Psoas muscle (tissue), 8 donors: ENCODE data around the gene BSN. TPM values are rescaled to one million over a fixed set of nuclear protein-coding genes. Genes with fewer than 3 reads are reported as not detected.

Experiments
- ATAC-seq, 4 donors: fragments of 200-7000 bp; cut with Tn5 transposase; one replicate each; pipeline ENCODE4 v1.9.1; 2020; ENCODE audit warnings: moderate library complexity in 3 of 4, mild to moderate bottlenecking in 2 of 4
- DNase-seq, 2 donors: peaks; one replicate each; pipeline ENCODE4 v3.0.0-alpha.2; 2020
- H3K27ac ChIP-seq: fragments of 200-600 bp; one replicate; pipeline ENCODE4 v1.8.0; 2022
- H3K27me3 ChIP-seq, 3 donors: fragments of 200-600 bp in 1 of 3; one replicate each; pipeline versions ENCODE4 v1.6.1 to v1.8.0; 2013 to 2022; ENCODE audit warnings: low read length in 2 of 3, mild to moderate bottlenecking in 2 of 3, moderate library complexity in 1 of 3; ENCODE audit not compliant: insufficient read depth in 3 of 3
- H3K36me3 ChIP-seq, 2 donors: fragments of 200-600 bp in 1 of 2; one replicate each; pipeline versions ENCODE4 v1.6.1 to v1.8.0; 2013 to 2022; ENCODE audit warnings: low read depth in 1 of 2, mild to moderate bottlenecking in 1 of 2, moderate library complexity in 1 of 2; ENCODE audit not compliant: insufficient read depth in 1 of 2
- H3K4me1 ChIP-seq: fragments of 200-600 bp; one replicate; pipeline ENCODE4 v1.8.0; 2022
- H3K4me3 ChIP-seq: fragments of 200-600 bp; one replicate; pipeline ENCODE4 v1.8.0; 2022; ENCODE audit warnings: mild to moderate bottlenecking
- H3K9me3 ChIP-seq: fragments of 200-600 bp; one replicate; pipeline ENCODE4 v1.8.0; 2022
- WGBS, 3 donors: extraction: QIAGEN DNeasy Blood & Tissue Kit; methylation state at CpG; one replicate each; pipeline versions ENCODE4 v1.1.6 to v1.1.7; 2013; 5-methylcytosine and 5-hydroxymethylcytosine counted together
- intact Hi-C, 2 donors: fragments of 100-400 bp; cut with DNase I; formaldehyde crosslinking; loops; one replicate each; pipeline versions ENCODE4 v1.11.0 to v1.14.2; 2022
- polyA plus RNA-seq, 3 donors: library from polyadenylated mRNA; stranded (reverse); fragments of 200-250 nt; gene quantifications; one replicate each; pipeline ENCODE4 v1.2.3, GENCODE V29; 2013
- total RNA-seq, 4 donors: library from RNA; stranded (reverse); fragmentation: NEBNext Ultra II Directional in 2 of 4; extraction: Animal tissue kit (Norgen Biotek cat#: 25700) in 2 of 4; gene quantifications; one replicate each; pipeline versions ENCODE4 v1.2.1 to v1.2.4, GENCODE V29; 2021 to 2023
- TF ChIP-seq, protein P1 (sequence below): fragments of 200-600 bp; IDR thresholded peaks from one replicate; pipeline ENCODE4 v1.8.0; 2022; ENCODE audit warnings: antibody characterized with exemption
- donor health status: healthy with polysubstance abuse.
- donor health status: DM: no; HTN: no; CAD: no; lungs with moderate emphysema.
- donor health status: Bipolar disorder and iron deficiency.
- donor health status: healthy.
- donor health status: DM: yes; HTN: yes; CAD: no.
- donor health status: DM: no; HTN: no; CAD: no.
- donor health status: DM: no; HTN: no; CAD: no.
- donor health status: DM: yes; HTN: yes; CAD: no.

Gene BSN
- total and polyA plus RNA-seq, 7 donors: 0.08 to 0.95 (median 0.22) TPM

DNA sequence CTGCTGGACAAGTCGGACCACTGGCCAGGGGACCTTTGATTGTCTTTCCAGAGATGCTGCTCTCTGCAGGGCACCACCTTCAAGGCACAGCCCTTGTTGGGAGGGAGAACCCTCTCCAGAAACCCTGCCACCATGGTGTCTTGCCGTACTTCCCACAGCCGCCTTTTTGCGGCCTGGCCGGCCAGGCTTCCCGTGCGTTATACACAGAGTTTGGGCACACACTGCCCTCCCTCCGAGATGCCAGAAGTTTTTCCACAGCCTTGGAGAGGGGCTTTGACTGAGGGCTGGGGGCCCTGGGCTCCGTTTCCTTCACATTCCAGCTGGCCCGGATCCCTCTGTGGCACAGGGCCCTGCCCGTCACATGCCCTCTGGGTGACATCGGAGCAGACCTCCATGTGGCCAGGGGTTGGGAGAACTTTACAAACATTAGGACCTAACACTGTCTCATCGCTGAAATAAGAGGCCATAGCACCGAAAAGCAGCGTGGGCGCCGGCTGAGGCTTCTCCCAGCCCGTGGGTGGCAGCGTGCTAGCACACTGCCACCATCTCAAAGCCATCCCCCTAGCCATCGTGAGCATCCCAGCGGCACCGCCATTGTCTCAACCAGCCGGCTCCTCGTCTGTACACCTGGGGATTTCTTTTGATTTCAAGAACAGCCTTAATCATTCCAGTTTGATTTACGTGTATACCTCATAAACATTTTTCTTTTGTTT lies 113.6 kb downstream of the BSN start:
- no peak overlapping the region for H3K4me3 ChIP-seq
- H3K36me3 ChIP-seq: no peaks in the 10 kb centered on the region
- ATAC-seq: no peak
- H3K4me1 ChIP-seq: no peaks in the 10 kb centered on the region
- H3K27ac ChIP-seq: no peak overlapping the region
- DNase-seq: no peak
- 53 to 65% (median 64%) methylated on average over 24 to 25 of the region's 25 CpGs for WGBS, 3 donors
- intact Hi-C loops: no loop called here
- no peaks in the 10 kb centered on the region for H3K9me3 ChIP-seq
- TF ChIP-seq, protein P1, sequence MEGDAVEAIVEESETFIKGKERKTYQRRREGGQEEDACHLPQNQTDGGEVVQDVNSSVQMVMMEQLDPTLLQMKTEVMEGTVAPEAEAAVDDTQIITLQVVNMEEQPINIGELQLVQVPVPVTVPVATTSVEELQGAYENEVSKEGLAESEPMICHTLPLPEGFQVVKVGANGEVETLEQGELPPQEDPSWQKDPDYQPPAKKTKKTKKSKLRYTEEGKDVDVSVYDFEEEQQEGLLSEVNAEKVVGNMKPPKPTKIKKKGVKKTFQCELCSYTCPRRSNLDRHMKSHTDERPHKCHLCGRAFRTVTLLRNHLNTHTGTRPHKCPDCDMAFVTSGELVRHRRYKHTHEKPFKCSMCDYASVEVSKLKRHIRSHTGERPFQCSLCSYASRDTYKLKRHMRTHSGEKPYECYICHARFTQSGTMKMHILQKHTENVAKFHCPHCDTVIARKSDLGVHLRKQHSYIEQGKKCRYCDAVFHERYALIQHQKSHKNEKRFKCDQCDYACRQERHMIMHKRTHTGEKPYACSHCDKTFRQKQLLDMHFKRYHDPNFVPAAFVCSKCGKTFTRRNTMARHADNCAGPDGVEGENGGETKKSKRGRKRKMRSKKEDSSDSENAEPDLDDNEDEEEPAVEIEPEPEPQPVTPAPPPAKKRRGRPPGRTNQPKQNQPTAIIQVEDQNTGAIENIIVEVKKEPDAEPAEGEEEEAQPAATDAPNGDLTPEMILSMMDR: no peak
- H3K27me3 ChIP-seq: no peaks in the 10 kb centered on the region

DNA sequence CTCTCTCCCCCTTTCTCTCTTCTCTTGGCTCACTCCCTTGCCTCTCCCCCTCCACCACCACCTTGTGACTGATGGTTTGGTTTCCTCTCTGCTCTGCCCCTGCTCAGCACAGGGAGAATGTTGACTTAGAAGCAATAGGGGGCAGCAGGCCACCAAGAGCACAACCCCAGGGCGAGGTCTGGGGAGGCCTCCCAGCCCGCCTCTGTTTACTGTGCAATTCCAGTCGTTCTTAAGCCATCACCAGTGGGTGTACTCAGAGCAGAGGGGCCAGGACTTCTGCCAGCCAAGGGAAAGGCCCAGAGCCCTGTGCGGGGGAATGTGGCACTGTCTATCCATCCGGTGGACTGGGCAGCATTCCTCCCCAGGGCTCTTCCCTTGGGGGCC lies 114.1 kb downstream of the BSN start:
- H3K9me3 ChIP-seq: no peaks in the 10 kb centered on the region
- H3K4me3 ChIP-seq: no peak overlapping the region
- TF ChIP-seq, protein P1: no peak
- H3K4me1 ChIP-seq: peaks cover 5% of the 10 kb centered on the region
- ATAC-seq (no peak), DNase-seq (no peak)
- no peak overlapping the region for H3K27ac ChIP-seq
- 33 to 53% (median 37%) methylated on average over 5 of the region's 5 CpGs for WGBS, 3 donors
- intact Hi-C loops: no loop called here
- H3K36me3 ChIP-seq: no peaks in the 10 kb centered on the region
- H3K27me3 ChIP-seq: no peaks in the 10 kb centered on the region

DNA sequence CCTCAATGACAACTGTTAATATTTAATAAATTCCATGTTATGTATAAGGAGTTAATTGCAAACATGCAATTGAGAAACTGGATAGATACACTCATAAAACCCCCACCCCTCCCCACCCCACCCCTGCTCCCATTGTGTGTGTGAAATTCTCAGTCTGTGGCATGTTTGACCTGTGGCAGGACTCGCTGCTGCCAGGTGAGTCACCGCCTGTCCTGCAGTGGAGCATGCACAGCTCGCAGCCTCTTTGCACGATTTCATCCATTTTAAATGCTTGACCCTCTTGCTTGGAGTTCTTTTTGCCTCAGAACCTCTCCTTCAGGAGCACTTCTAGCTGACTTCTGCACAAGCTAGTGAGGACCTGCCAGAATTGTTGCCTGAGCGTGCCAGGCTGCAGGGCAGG lies 114.6 kb downstream of the BSN start:
- ATAC-seq: no peak
- intact Hi-C loops: no loop called here
- H3K27me3 ChIP-seq: no peaks in the 10 kb centered on the region
- TF ChIP-seq, protein P1: no peak
- H3K36me3 ChIP-seq: no peaks in the 10 kb centered on the region
- WGBS, 3 donors: 54 to 69% (median 56%) methylated on average over 5 of the region's 5 CpGs
- H3K4me1 ChIP-seq: peaks cover 6% of the 10 kb centered on the region
- no peak for DNase-seq
- H3K4me3 ChIP-seq: no peak overlapping the region
- H3K27ac ChIP-seq: no peak overlapping the region
- H3K9me3 ChIP-seq: no peaks in the 10 kb centered on the region

DNA sequence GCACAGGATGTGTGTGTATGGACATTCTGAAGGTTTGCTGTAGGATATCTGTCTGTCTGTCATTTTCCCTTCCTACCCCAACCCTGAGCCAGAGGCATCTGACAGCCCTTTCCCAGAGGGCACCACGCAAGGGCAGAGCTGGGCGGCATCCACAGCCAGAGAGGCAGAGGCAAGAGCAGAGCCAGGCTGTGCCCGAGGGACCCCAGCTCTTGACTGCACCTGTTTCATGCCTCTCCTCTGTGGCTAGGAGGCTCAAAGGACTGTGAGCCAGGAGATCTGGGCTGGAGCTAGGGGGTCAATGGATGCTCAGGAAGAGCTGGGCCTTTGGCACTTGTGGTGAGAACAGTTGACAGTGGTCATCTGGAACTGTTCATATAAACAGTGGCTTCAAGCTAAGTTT lies 115.1 kb downstream of the BSN start:
- Histone ChIP-seq H3K27ac (no peak overlapping the region), H3K27me3 (no peaks in the 10 kb centered on the region), H3K4me3 (no peak overlapping the region), H3K4me1 (peaks cover 6% of the 10 kb centered on the region), H3K9me3 (no peaks in the 10 kb centered on the region), H3K36me3 (no peaks in the 10 kb centered on the region)
- TF ChIP-seq, protein P1: no peak
- intact Hi-C loops: no loop called here
- no peak for ATAC-seq
- DNase-seq: no peak
- WGBS, 3 donors: 10 to 48% (median 30%) methylated on average over 3 of the region's 3 CpGs

DNA sequence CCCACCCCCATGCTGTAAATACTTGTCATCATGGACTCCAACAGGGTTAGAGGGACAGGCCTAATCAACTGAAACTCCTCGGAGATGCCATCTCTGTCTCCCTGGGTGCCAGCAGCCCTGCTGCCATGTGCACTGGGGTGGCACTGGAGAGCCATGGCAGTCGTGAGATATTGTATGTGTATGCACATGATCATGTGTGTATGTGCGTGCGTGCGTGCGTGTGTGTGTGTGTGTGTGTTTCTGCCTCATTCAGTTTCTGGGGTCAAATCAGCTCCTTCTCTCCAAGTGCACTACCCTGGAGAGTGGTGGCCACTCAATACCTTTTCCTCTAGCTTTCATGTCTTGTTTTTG lies 116.6 kb downstream of the BSN start:
- ATAC-seq (no peak), DNase-seq (no peak)
- intact Hi-C loops: loop anchor here (1.0 to 2.0 kb wide), 2 partner anchors 130 to 132 kb away; no protein-coding TSS in a partner anchor
- Histone ChIP-seq H3K9me3 (no peaks in the 10 kb centered on the region), H3K27ac (no peak overlapping the region), H3K4me1 (peaks cover 15% of the 10 kb centered on the region), H3K27me3 (no peaks in the 10 kb centered on the region), H3K36me3 (peaks cover under 1 to 7% of the 10 kb centered on the region in 2 donors), H3K4me3 (no peak overlapping the region)
- 65 to 69% (median 68%) methylated on average over 6 of the region's 6 CpGs for WGBS, 3 donors
- TF ChIP-seq, protein P1: no peak
